ENCODE measurements around the gene CSNK1G1.
"Not testable (repeated sequence)": the region's sequence is repeated elsewhere in the genome, so short reads cannot be mapped to it uniquely, and the experiment has no call there.

Gene CSNK1G1

DNA sequence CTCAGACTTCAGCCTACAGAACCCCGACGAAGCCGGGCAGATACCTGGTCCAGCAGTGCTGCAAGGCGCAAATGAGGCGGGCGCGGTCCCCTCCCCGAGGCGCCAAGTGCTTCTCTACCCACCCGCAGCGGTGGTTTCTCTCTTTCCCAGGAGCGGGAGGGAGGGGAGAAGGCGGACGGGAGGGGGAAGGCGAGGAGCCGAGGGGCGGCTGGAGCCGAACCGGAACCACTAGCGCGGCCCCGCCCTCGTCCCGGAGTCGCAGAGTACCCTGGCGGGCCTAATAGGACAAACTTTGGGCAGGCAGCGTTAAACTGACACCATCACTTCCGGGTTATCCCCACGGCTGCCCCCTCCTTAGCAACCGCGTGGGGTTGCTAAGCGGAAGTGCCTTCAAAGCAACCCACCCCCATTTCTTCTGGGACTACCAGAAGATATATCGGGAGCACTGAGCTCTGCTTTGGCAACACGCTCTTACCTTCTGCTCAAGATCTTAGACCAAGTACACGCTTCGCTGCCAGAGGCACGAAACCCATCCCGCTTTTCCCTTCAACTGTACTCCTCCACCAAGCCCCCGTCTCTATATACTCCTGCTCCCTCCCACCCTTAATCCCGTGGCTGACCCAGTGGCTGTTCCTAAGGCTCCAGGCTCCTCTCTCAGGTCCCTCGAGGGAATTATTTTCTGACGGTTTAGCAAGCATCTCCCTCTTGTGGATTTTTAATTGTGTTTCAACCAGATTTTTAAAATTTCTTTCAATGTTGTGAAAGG lies at the start of gene CSNK1G1:
Gene CSNK1G1, minus strand, starts transcription at position 230 of the 766 bp plus-strand sequence. CDS start 55,674 bp downstream, outside the sequence.
- peak; percentile 91 for DNase-seq

DNA sequence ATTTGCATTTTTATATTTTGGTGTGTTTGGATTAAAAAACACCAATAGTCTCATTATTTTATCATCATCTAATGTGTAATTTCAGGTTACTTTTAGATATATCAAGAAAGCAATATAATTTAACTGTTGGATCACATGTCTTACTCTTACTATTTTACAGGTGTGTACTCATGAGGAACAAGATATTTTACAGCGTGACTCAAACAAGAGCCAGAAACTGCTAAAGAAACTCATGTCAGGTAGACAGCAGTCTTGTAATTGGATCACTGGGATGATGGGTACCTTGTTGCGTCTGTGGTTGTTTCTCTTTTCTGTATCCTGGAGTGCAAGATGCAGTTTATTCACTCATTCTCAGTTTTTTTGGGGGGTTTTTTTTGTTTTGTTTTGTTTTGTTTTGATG lies 44.6 kb upstream of the CSNK1G1 start:
- no peak for DNase-seq

DNA sequence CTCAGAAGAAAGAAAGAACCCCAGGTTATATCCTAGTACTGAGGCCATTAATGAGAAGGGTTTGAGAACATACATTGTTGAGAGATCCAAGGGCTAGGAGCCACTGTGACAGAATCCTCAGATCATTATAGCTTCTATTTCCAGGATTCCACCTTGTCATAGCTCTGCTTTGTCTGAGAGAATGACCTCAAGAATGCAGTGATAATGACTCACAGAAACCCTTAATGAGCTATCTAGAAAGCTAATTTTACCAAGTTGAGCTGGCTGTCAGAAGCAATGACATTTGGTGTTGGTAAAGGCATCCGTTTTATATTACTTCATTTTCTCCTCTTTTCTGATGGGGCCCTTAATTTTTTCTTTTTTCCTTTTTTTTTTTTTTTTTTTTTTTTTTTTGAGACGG lies 42.6 kb upstream of the CSNK1G1 start:
- DNase-seq, result no peak

DNA sequence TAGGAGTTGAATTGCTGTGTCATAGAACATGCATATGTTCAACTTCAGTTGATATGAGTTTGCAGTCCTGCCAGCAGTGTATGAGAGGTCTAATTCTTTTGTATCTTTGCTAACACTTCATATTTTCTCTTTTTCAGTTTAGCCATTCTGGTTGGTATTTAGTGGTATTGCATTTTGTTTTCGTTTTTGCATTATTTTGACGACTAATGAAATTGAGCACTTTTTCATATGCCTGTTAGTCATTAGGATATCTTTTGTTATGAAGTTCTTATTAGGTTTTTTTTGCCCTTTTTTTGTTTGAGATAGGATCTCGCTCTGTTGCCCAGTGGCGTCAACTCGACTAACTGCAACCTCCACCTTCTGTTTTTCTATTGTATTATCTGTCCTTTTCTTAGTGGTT lies 40.8 kb upstream of the CSNK1G1 start:
- no peak for DNase-seq

DNA sequence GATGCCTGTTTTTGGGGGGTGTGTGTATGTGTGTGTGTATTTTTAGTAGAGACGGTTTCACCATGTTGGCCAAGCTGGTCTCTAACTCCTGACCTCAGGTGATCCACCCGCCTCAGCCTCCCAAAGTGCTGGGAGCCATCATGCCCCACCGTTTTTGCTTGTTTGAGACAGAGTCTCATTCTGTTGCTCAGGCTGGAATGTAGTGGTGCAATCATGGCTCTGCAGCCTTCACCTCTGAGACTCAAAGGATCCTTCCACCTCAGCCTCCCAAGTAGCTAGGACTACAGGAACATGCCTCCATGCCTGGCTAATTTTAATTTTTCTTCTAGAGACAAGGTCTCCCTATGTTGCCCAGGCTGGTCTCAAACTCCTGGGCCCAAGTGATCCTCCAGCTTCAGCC lies 36.5 kb upstream of the CSNK1G1 start:
- not testable (repeated sequence) for DNase-seq

DNA sequence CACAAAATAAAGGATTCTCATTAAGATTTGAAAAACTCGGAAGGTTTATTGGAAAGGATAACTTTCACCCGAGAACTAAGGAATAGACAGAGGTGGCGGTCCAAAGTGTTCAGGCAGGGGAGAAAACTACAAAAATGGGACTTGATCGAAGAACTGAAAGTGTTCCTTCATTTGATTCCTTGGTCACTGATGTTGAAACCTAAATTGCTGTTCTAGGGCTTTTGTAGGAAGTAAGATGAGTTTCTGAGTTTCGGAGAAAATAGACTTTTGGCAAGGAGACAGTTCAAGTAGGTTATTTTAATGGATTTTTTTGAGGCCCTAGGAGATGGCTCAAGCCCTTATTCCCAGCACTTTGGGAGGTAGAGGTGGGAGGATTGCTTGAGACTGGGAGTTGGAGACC lies 33.1 kb upstream of the CSNK1G1 start:
- no peak for DNase-seq

DNA sequence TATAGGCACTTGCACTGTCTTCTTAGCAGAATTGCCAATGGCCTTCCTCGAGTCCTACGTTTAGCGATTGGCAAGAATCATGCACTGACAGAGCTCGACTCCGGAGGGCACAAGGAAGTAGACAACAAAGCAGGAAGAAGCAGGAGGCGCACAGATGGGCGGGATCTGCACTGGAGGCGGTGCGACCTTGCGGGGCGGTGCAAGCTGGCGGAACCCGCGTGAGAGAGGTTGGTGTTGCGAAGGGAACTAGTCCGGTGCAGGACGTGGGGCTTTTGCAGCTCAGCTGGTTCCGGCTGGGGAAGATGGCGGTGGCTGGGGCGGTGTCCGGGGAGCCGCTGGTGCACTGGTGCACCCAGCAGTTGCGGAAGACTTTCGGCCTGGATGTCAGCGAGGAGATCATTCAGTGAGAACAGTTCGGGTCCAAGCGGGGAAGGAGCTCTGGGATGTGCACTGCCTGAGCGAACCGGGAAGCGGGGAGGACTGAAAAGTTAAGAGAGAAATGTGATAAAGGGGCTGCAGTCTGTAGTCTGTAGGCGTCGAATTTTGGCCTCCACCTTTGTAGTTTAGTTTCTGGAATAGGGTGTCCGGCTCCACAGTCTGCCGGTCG lies 31.7 kb upstream of the CSNK1G1 start, which contains the start of gene TRIP4:
Gene TRIP4, plus strand, starts transcription at position 275 of the 607 bp plus-strand sequence. Its CDS starts 28 bp downstream, at position 303.
- peak; percentile 96 for DNase-seq

DNA sequence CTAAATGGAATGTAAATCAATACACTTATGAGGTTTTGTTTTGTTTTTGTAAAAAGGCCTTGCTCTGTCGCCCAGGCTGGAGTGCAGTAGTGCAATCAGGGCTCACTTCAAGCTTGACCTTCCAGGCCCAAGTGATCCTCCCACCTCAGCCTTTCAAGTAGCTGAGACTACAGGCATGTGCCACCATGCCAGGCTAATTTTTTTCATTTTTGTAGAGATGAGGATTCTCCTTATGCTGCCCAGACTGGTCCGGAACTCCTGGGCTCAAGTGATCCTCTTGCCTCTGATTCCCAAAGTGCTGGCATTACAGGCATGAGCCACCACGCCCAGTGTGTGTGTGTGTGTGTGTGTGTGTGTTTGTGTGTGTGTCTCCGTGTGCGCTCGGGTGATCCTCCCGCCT lies 30.3 kb upstream of the CSNK1G1 start:
- DNase-seq, result no peak

DNA sequence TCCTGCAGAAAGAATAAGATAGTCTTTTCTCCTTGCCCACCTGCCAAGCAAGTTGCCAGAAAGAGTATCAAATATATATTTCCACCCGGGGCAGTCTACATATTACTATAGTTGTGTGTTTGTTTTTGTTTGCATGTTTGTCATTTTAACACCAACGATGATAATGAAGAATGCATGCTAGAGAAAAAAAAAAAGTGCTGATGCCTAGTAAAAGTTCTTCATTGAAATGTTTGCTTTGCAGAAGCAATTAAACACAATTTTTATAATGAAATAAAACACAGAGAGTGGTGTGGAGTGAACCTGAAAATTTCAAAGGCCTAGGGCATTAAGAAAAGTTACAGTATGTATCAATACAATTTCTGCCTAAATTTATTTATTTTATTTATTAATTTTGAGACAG lies 27.8 kb upstream of the CSNK1G1 start:
- no peak for DNase-seq

DNA sequence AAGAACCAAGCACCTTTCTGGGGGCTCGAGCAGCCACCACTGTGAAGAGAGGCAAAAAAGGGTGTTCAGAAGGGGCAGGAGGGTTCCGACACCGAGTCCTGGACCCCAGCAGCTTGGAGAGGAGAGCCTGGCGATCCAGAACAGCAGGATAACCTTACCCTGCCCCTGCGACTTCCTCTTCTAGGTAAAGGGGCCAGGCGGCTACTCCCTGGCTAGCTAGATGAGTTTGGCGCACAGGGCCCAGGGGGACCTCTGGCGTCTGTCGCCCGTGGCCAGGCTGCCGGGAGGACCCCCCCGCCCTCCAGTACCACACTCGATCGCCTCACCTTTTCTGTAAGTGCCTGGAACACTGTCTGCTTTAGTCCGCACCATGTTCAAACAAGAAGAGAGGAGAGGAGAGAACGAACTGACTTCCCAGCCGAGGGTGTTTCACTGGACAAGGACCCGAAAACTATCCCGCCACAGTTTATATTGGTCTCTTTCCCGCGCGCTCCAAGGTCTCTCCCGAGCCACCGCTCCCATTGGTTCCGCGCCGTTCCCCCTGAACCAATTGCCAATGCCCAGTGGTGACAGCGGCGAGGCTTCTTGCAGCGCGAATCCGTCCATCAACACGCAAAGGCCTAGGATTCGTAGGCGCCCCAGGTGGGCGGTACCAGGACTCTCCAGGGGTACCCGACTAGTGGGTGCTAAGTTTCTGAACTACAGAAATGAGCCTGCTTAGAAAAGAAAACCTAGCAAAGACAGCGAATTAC lies 25.2 kb upstream of the CSNK1G1 start, which contains the start of gene PCLAF:
Gene PCLAF, minus strand, starts transcription at position 442 of the 752 bp plus-strand sequence. Its CDS starts 70 bp downstream, at position 372.
- peak; percentile 89 for DNase-seq

DNA sequence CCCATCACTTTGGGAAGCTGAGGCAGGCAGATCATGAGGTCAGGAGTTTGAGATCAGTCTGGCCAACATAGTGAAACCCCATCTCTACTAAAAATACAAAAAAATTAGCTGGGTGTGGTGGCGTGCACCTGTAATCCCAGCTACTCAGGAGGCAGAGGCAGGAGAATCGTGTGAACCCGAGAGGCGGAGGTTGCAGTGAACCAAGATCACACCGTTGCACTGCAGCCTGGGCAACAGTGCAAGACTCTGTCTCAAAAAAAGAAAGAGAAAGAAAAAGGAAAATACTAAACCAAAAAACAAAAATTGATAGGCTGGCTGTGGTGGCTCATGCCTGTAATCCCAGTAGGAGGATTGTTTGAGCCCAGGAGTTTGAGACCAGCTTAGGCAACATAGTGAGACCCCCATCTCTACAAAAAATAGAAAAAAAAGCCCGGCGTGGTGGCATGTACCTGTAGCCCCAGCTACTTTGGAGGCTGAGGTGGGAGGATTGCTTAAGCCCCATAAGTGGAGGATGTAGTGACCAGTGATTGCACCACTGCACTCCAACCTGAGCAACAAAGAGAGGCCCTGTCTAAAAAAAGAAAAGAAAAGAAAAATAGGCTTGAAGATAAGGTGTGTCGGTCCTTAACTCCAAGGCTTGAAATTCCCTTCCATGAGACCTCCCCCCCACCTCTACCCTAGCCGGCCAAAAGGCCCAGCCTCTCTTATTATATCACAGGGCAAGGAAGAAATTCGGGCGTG lies 24.3 kb upstream of the CSNK1G1 start:
- DNase-seq, result not testable (repeated sequence)

DNA sequence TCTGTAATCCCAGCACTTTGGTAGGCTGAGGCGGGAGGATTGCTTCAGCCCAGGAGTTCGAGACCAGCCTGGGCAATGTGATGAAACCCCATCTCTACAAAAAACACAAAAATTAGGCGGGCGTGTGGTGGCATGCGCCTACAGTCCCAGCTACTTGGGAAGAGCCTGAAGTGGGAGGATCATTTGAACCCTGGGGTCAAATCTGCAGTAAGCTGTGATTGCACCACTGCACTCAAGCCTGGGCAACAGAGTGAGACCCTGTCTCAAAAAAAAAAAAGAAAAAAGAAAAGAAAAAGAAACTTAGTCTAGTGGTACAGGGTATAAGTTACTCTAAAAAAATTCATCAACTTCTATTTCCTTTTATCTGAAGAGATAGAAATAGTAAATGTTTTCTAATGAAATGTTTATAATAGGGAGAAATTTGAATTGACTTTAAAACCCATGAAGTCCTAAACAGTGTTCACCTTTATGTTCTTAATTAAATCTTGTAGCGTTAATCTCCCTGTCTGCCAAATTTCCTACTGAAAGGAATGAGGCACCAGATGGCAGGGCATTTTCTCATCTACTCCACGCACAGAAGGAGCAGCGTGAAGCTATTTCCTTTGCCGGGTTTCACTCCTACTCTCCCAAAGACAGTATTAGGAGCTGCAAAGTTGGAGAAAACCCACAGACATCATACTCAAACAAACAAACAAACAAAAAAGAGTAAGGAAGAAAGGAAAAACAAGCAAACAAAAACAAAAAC lies 23.4 kb upstream of the CSNK1G1 start:
- DNase-seq, result no peak

DNA sequence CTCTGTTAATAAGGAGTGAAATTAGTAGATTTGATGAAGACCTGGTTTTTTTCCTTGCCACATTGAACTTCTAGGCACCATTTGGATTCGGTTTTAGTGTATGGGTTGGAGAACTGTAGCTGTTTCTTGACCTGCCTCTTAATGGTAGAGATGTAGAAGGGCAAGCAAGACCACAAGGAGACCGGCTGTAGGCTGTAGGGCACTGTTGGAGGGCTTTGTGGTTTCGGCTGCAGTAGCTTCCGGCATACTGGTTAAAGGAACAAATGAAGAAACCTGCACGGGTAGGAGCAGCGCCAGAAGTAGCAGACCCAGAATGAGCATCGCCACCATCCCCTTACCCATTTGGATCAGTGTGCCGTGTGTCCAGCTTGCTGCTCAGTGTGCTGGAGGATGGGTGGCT lies 17.4 kb upstream of the CSNK1G1 start:
- DNase-seq, result no peak

DNA sequence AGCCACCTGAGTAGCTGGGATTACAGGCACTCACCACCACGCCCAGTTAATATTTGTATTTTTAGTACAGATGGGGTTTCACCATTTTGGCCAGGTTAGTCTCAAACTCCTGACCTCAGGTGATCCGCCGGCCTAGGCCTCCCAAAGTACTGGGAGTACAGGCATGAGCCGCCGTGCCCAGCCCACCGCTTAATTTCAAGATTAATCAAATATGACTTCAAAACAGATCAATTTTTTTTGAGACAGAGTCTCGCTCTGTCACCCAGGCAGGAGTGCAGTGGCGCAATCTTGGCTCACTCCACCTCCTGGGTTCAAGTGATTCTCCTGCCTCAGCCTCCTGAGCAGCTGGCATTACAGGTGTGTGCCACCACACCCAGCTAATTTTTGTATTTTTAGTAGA lies 15.4 kb upstream of the CSNK1G1 start:
- not testable (repeated sequence) for DNase-seq

DNA sequence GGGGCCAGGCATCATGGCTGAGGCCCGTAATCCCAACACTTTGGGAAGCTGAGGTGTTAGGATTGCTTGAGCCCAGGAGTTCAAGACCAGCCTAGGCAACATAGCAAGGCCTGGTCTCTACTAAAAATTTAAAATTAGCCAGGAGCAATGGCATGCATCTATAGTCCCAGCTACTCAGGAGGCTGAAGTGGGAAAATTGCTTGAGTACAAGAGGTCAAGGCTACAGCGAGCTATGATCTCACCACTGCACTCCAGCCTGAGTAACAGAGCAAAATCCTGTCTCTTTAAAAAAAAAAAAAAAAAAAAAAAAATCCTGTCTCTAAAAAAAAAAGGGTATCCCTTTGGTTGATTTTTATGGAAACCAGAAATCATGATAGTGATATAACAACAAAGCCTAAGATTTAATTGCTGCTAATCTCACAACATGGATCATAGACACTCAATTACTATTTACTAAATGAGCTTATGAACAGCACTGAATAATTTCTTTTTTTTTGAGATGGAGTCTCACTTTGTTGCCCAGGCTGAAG lies 13.2 kb upstream of the CSNK1G1 start:
- DNase-seq, result no peak

DNA sequence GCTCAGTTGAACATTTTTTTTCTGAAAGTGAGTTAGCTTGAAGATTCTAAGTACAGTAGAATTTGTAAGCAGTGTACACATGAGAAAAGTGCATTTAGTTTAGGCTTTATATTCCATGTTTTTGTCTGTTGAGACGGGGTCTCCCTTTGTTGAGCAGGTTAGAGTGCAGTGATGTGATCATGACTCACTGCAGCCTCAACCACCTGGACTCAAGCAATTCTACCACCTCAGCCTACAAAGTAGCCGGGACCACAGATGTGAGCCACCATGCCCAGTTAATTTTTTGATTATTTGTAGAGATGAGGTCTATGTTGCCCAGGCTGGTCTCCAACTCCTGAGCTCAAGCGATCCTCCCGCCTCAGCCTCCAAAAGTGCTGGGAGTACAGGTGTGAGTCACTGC lies 5.3 kb upstream of the CSNK1G1 start:
- DNase-seq, result no peak

DNA sequence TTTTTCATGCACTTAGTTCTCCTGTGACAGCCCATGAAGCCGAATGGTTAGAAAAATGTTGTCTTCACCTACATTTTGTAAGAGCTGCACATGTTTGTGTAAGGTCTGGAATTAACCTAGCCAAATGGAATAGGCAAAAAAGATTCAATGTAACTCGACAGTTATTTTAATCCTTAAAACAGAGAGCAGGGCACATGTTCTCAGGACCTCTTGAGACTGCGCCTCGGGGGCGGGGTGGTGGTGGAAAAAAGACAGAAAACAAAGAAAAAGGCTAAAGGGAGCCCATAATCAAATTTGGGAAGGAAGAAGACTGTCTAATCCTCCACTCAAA lies 702 bp upstream of the CSNK1G1 start:
- DNase-seq, result no peak

DNA sequence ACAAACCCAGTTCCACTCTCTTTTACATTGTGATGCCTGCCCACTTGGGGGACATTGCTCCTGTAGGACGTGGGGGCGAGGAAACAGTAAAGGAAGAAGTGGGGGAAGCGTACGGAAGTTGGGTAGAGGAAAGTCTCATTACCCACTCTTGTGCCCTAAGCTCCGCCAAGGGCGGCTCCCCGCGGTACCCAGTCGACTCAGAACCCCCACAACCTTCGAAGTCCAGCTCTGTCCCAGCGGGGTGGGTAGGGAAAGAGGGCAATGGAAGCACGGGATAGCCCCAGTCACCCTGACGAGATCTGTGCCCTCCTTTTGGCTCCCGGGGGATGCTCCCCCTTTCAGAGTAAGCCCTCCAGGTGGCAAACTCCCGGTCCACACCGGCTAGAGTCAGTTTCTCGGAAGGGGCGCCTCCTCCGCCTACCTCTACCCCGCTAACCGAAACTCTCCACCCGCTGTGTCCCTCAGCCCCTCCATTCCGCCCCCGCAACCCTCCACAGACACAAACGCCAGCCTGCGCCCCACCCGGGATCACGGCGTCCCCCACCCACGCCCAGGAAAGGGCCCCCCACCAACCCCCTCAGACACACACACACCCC lies 527 bp downstream of the CSNK1G1 start:
- DNase-seq, result peak; percentile 4

DNA sequence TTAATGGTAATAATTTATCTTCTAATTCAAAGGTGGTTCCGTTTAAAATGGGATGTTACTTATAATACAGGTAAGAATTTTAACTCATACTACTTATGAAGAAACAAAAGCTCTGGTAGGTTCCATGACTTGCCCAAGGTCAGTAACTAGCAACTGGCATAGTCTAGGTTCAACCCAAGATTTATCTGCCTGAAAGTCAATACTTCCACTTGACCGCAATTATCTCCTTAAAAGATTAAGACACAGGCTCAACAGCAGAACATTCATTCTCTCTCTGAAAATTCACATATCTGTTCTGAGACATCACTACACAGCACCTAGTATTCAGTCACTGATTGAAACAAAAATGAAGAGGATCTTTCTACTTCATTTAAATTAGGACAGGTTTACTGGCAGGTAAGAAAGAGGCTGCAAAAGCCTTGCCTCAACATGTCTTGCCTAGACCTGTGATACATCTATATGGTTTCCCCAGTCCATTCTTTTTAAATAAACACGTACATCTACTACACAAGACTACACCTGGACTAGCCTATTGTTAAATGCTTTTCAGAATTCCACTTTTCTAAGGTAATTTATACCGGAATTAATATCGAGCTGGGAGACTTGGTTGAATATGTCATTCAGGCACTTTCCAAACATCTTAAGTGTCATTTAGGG lies 1.2 kb downstream of the CSNK1G1 start:
- DNase-seq, result no peak

DNA sequence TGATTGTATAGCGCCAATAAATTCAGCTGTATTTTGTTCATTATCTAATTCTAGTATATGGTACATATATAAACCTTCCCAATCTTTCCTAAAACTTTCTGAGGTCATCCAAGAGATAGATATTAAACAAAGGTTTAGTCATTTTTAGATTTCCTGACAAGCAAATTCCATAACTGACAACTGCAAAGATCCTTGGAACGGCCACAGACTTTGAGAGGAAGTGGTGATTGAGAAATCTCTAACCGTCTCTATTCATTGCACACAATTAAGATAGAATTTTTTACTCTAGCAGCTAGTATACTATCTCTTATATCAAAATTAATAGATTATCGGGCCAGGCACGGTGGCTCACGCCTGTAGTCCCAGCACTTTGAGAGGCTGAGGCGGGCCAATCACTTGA lies 4.7 kb downstream of the CSNK1G1 start:
- DNase-seq, result no peak

DNA sequence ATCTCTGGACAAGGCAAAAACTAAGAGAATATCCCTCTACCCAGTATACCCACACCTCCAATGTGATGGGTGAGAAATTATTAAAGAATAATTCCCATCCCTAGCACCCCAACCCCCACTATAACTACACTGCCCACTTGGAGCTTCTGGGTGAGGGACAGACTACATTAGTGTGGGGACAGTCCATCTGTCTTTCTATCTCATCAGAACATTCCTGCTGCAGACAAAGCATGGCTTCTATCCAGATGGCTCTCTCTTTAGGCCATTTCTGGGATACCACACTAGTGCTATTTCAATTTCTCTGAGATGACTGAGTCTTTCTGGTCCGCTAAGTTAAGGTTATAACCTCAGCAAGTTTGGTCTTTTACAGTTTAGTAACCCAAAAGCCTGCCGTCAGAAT lies 6.6 kb downstream of the CSNK1G1 start:
- no peak for DNase-seq

All from activated gamma-delta T cell treated with Interleukin-2 at 50 U/mL for 16 hours (primary cell).